NCI-H187 treated with DMSO at 0.1 percent for 48 hours (cell line): Measurements from ENCODE around the gene ACTL8.

Experiments
- DNase-seq: peaks from one replicate; lab custom pipeline; 2025; lab: John Stamatoyannopoulos, UW

The ACTL8 gene

GRCh38 chr1:17770983-17771382, 15.8 kb downstream of the ACTL8 start:
- DNase-seq = no peak

DNA sequence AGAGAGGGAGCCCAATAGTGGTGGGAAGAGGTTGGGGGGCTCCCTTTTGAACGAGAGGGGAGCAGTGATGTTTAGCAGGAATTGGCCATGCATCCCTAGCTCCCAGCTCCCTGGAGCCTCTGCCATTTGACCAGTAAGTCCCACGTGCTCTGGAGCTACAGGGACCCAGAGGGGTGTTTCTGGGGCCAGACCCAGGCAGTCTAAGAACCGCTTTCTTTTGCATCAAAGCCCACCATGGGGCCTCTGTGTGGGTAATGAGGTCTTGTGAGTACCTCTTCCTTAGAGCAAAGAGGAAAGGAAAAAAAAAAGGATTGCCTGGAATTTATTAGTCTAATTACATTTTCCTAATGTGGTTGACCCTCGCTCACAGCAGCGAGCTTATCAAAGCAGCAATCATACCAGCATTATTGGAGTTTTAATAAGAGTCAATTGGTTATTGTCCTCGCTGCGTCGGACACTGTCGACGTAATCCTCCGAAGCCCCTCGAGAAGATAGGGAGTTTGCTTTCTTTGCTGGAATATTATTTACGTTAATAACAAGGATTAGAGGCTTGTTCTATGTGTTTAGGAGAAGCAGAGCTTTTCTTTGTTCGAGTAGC, 17.6 kb downstream of the ACTL8 start:
- no peak for DNase-seq

DNA sequence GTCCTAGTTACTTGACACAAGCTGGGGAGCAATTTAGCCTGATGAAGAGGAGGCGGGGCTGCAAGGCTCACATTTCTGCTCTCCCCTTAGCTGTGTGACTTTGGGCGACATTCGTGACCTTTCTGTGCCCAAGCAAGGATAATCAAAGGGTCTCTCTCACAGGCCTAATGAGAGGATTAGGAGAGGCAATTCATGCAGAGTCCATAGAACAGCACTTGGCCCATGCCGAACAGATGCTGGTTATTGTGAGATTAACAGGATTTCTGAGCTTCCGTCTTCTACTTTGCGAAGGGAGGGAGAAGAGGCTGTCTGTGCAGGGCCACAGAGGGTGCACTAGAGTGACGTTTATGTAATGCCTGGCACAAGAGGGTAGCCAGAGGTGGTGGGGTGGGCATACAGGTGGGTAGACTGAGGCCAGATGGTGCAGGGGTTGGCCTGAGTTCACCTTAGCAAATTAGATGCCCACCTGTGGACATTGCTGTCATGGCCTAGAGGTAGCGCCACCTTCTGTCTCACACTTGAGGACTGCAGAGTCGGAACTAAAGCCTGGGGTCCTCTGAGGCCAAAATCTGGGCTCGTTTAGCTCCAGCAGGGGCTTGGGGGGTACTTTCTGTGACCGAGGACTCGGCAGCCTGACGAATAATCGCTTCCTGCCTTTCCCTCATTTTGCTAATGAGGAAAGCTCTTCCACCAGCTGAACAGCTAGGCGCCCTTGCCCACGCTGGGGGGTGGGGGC, 18.6 kb downstream of the ACTL8 start:
- DNase-seq = no peak

GRCh38 chr1:17774452-17774851, 19.3 kb downstream of the ACTL8 start:
- no peak for DNase-seq

GRCh38 chr1:17775796-17776195, 20.7 kb downstream of the ACTL8 start:
- no peak for DNase-seq

GRCh38 chr1:17776426-17776825, 21.3 kb downstream of the ACTL8 start:
- no peak for DNase-seq

GRCh38 chr1:17777330-17777729, 22.2 kb downstream of the ACTL8 start:
- DNase-seq = no peak

DNA sequence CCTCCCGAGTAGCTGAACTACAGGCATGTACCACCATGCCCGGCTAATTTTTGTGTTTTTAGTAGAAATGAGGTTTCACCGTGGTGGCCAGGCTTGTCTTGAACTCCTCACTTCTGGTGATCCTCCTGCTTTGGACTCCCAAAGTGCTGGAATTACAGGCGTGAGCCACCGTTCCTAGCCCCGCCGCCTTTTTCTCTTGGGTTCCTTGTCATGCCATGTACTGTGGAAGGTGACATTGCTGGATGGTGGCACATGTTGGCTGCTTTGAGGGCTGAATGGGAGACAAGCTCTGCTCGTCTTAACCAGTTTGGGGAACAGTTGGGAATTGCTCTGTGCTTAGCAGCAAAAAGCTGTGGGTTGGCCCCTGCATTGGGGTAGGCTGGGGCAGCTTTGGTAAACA, 22.7 kb downstream of the ACTL8 start:
- DNase-seq = no peak

GRCh38 chr1:17780916-17781315, 25.8 kb downstream of the ACTL8 start:
- DNase-seq = no peak

DNA sequence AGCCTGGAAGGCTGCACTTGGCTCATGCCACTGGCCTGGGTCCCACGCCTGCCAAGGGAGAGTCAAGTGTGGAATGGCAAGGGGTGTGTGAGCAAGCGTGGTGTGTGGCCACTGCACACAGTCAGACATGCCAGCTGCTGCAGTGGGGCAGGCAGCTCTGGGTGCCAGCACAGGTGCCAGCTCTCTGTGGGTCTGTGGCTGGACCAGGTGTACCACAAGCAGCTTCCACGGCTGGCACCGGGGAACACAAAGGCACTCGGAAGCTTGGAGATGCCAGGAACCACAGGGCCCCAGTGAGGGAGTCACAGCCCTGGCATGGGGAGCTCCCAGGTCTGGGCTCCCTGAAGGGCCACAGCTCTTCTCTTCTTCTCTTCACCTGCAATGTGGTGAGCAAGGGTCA, 34.8 kb downstream of the ACTL8 start:
- no peak for DNase-seq

- no peak for DNase-seq
These were observed 35.4 kb downstream of the ACTL8 start for GRCh38 chr1:17790383-17791054.

- DNase-seq = no peak
These were observed 35.9 kb downstream of the ACTL8 start for GRCh38 chr1:17791055-17791390.

- no peak for DNase-seq
These were observed 36.3 kb downstream of the ACTL8 start for GRCh38 chr1:17791480-17791879.

DNA sequence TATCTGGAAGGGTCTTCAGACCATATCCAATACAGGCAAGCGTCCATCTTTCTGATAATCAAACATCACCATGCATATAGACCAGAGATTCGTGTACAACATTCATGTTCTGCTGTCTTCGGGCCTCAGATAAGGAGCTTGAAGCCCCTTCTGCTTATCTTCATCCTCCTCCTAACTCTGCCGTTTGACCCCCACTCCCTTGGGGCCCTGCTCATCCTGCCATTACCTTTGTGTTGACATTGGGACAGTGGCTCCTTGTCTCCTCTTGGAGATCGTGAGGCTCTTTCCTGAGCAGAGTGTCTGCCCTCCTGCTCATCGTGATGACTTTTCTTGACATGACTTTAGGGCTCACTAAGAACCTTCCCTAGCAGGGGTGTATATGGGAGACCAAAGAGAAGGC, 37.3 kb downstream of the ACTL8 start:
- DNase-seq = no peak

GRCh38 chr1:17795081-17795809, 40.1 kb downstream of the ACTL8 start:
- DNase-seq = no peak

DNA sequence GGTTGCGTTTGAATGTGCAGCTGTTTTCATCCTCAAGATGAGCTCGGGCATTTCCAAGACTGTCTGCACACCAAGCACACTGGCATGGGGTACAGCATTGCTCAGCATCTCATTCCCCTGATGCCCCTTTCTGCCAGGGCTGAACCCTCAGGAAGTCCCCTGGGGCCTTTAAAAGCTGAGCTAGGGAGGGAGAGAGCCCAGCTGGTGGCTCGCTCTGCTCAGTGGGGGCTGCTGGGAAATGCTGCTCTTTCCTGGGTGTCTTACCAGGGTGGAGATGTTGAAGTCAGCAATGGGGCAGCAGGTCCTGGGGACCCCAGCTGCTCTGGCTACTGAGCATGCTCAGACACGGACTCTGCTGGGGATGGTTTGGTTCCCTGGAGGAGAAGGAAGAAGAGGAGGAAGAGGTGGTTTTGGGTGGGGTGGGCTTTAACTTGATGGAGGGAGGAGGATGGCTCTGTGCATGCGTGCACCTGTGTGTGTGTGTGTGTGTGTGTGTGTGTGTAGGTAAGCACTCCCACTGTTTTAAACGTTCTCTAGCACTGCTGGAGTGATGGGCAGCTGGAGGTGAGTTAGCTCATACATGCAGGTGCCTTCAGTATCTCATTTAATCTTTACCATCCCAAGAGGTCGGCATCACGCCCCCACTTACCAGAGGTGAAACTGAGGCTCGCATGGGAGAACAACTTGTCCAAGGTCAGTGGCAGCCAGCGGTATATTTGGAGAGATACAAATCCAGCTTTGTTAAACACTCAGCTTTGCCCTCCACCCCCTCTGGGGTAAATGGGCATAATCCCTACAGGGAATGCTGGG, 40.9 kb downstream of the ACTL8 start:
- no peak for DNase-seq

- no peak for DNase-seq
These were observed 42.3 kb downstream of the ACTL8 start for GRCh38 chr1:17797478-17797877.

GRCh38 chr1:17798011-17798410, 42.9 kb downstream of the ACTL8 start:
- no peak for DNase-seq

DNA sequence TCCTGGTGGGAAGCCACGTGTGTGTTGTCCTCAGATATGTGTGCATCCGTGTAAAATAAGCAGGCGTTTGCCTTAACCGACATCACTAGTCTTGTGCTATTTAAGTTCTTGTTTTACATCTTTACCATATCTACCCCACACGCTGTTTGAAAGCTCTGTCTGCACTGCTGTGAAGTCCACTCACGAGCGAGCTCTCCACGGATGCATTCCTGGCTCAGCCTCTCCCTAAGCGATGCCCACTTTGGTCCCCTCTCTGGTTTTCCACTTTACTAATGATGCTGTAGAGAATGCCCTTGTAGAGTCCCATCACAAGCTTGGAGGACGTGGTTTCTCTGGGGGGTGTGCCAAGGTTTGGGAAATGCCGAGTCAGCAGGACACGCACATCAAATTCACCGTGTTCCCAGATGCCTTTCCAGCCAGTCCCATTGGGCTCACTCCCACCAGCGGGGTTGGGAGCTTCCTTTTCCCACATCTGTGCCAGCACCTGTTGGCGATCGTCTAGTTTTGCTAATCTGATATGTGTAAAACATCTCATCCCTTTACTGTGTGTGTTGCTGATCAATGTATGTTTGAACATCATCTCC, 43.8 kb downstream of the ACTL8 start:
- no peak for DNase-seq

DNA sequence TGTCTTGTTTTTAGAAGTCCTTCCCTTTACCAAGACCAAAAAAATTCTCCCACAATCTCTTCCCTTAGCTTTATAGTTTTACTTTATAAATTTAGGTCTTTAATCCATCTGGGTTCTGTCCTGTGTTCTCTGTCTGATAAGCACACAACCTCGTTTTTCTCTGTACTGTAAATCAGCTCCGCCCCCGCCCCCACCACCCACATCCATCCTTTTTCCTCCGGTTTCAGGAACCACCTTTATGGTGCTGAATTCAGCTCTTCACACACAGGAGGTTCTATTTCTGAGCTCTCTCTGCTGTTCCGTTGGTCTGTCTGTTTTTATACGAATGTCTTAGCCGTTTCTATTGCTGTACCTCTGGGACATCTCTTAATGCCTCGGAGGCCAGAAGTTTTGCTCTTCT, 44.5 kb downstream of the ACTL8 start:
- no peak for DNase-seq

GRCh38 chr1:17802164-17802563, 47.0 kb downstream of the ACTL8 start:
- no peak for DNase-seq

DNA sequence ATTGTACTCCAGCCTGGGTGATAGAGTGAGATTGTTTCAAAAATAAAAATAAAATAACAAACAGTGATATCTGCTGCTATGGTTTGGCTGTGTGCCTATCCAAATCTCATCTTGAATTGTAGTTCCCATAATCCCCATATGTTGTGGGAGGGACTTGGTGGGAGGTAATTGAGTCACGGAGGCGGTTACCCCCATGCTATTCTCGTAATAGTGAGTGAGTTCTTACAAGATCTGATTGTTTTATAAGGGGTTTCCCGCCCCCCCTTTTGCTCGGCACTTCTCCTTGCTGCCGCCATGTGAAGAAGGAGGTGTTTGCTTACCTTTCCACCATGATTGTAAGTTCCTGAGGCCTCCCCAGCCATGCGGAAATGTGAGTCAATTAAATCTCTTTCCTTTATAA, 47.8 kb downstream of the ACTL8 start:
- DNase-seq = no peak
